ENCODE measurements around the gene TLK1.

TLK1 gene

GRCh38 chr2:170942615-170943014 lies 218.1 kb downstream of the TLK1 start:
- H2AK5ac ChIP-seq (ENCODE audit: low read length) = no peak overlapping the region
- H3K4me2 ChIP-seq (ENCODE audit: low read length) = no peak overlapping the region
- H3K79me2 ChIP-seq (ENCODE audit: control insufficient read depth, insufficient read depth, low read length, poor library complexity) = peaks cover 8% of the 10 kb centered on the region
- H3K36me3 ChIP-seq (ENCODE audit: control insufficient read depth in 1 of 2, insufficient read depth in 2 of 2, low read length in 2 of 2) = peaks cover 0 to 2% of the 10 kb centered on the region in 2 experiments
- H3K14ac ChIP-seq (ENCODE audit: low read length) = no peak overlapping the region
- no peak overlapping the region for H3K18ac ChIP-seq (ENCODE audit: low read length)
- no peak overlapping the region for H2AFZ ChIP-seq (ENCODE audit: insufficient read depth, low read length, poor library complexity)
- H4K12ac ChIP-seq (ENCODE audit: low read depth, low read length) = no peak overlapping the region
- H3K9me3 ChIP-seq (ENCODE audit: insufficient read depth, low read depth, low read length) = no peaks in the 10 kb centered on the region
- H4K91ac ChIP-seq (ENCODE audit: low read depth, low read length) = no peak overlapping the region
- H3K27me3 ChIP-seq (ENCODE audit: insufficient read depth, low read length) = no peaks in the 10 kb centered on the region
- no peak overlapping the region for H2BK120ac ChIP-seq (ENCODE audit: insufficient read depth, low read length, poor library complexity)
- H3K4me1 ChIP-seq (ENCODE audit: control insufficient read depth in 1 of 2, insufficient read depth in 2 of 2, low read length in 2 of 2) = no peaks in the 10 kb centered on the region
- H4K8ac ChIP-seq (ENCODE audit: low read depth, low read length) = no peak overlapping the region
- no peak overlapping the region for H2BK5ac ChIP-seq (ENCODE audit: low read depth, low read length, poor library complexity)
- H3K27ac ChIP-seq (ENCODE audit: low read depth, low read length) = no peak overlapping the region
- DNase-seq = no peak
- H2BK12ac ChIP-seq (ENCODE audit: low read length) = no peak overlapping the region
- H3K79me1 ChIP-seq (ENCODE audit: low read length) = no peaks in the 10 kb centered on the region
- no peak overlapping the region for H3K9ac ChIP-seq (ENCODE audit: low read length)
- no peak overlapping the region for H3K4me3 ChIP-seq (ENCODE audit: low read depth, low read length)
- no peak overlapping the region for H3K4ac ChIP-seq (ENCODE audit: low read depth, low read length)
- H3K23ac ChIP-seq (ENCODE audit: low read length) = no peak overlapping the region
- WGBS (ENCODE audit: extremely low coverage, insufficient coverage, insufficient read length) = no CpG with 5 or more reads among the region's 4 CpGs

All from trophoblast cell (in vitro differentiated cells and primary cell).